ENCODE results near the gene C10orf90. TPM values are rescaled to one million over a fixed set of nuclear protein-coding genes. Genes with fewer than 3 reads are reported as not detected.

C10orf90 gene
- total and polyA plus RNA-seq, 5 donors, result 0.22 TPM; not detected in 4

DNA sequence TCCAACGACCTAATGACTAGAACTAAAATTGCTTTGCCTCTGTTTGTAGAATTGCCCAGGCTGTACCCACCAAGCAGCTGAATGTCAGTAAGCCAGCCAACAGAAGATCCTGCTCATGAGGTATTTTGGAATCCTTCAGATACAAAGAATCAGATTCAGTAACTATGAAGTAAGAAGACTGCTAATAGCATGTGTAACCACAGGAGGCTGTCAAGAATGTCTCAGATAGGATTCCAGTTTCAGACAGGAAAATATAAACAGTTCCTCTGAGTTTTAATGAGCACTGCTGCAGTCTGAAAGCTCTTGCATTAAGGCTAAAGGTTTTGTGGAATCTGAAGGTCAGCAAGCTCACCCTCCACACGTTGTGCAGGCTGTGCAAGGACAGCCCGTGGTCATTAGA lies 169.6 kb downstream of the C10orf90 start:
- H3K4me1 ChIP-seq (ENCODE audit: control insufficient read depth, insufficient read depth, low read length), result no peaks in the 10 kb centered on the region
- H3K27ac ChIP-seq (ENCODE audit: low read length), result no peak overlapping the region
- DNase-seq (no peak), ATAC-seq (no peak)
- H3K27me3 ChIP-seq (ENCODE audit: control insufficient read depth, insufficient read depth), result no peaks in the 10 kb centered on the region
- 63% methylated on average over 3 of the region's 3 CpGs for WGBS
- intact Hi-C loops (cut with DNase I), result loop anchor here in 2 of 4 donors (5.0 to 10.0 kb wide), 2 partner anchors 519 to 526 kb away; no protein-coding TSS in a partner anchor
- H3K9me3 ChIP-seq (ENCODE audit: control insufficient read depth, low read length), result no peaks in the 10 kb centered on the region
- H3K4me3 ChIP-seq (ENCODE audit: low read length), result no peak overlapping the region

DNA sequence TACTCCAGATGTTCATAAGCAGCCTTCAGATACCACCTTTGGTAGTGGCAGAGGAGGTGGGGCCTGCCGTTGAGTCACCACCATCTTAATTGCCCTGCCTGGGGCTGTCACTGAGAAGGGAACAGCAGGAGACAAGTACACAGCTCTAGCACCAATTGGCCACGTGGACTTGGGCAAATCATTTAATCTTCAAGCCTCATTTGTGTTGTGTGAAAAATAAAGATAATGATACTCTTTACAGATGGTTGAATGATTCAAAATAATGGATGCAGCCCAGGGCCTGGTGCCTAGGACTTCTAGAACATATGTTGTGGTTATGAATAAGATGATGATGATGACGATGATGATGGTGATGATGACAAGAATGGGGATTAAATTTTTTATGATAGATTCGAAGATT lies 170.3 kb downstream of the C10orf90 start:
- Histone ChIP-seq H3K9me3 (ENCODE audit: control insufficient read depth, low read length) (no peaks in the 10 kb centered on the region), H3K27ac (ENCODE audit: low read length) (no peak overlapping the region), H3K4me3 (ENCODE audit: low read length) (no peak overlapping the region), H3K4me1 (ENCODE audit: control insufficient read depth, insufficient read depth, low read length) (no peaks in the 10 kb centered on the region), H3K27me3 (ENCODE audit: control insufficient read depth, insufficient read depth) (no peaks in the 10 kb centered on the region)
- 85% methylated on average over 4 of the region's 4 CpGs for WGBS
- DNase-seq (no peak), ATAC-seq (no peak)
- intact Hi-C loops (cut with DNase I), result loop anchor here in 2 of 4 donors (5.0 to 10.0 kb wide), 2 partner anchors 518 to 525 kb away; no protein-coding TSS in a partner anchor

DNA sequence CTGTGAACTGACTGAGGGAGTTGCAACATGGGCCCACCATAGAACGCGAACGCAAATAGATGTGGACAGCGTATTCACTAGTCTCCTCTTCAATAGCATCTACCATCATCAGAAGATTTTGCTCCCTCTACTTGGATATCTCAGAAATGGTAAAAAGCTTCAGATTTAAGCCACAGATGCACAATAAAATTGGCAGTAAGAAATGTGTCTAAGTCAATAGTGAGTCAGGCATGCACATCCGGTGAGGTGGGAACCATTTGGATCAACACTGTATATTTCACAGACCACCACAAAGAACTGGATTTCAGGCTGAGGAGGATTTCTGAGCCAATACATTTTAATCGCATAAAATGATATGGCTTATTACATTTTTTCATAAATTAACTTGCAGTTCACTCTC lies 170.7 kb downstream of the C10orf90 start:
- ATAC-seq (no peak), DNase-seq (no peak)
- H3K27ac ChIP-seq (ENCODE audit: low read length), result no peak overlapping the region
- no peak overlapping the region for H3K4me3 ChIP-seq (ENCODE audit: low read length)
- 97% methylated on average over 6 of the region's 6 CpGs for WGBS
- intact Hi-C loops (cut with DNase I), result loop anchor here in 2 of 4 donors (5.0 to 10.0 kb wide), 2 partner anchors 517 to 525 kb away; no protein-coding TSS in a partner anchor
- H3K4me1 ChIP-seq (ENCODE audit: control insufficient read depth, insufficient read depth, low read length), result no peaks in the 10 kb centered on the region
- no peaks in the 10 kb centered on the region for H3K27me3 ChIP-seq (ENCODE audit: control insufficient read depth, insufficient read depth)
- no peaks in the 10 kb centered on the region for H3K9me3 ChIP-seq (ENCODE audit: control insufficient read depth, low read length)

DNA sequence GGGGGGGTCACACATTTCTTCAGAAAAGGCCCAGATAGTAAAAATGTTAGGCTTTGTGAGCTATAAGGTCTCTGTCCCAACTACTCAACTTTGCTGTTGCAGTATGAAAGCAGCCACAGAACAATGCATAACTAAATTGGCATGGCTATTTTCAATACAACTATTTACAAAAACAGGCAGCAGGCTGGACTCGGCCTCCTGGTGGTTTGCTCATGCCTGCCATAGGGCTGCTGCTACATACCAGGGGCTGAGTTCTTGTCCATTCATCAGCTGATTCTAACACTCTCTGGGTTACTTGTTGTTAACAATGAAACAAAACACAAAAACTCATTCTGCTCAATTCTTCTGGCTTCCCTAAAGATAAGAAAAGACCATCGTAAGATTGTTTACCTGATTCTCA lies 172.8 kb downstream of the C10orf90 start:
- H3K4me1 ChIP-seq (ENCODE audit: control insufficient read depth, insufficient read depth, low read length), result no peaks in the 10 kb centered on the region
- intact Hi-C loops (cut with DNase I), result no loop called here
- no peak for ATAC-seq

DNA sequence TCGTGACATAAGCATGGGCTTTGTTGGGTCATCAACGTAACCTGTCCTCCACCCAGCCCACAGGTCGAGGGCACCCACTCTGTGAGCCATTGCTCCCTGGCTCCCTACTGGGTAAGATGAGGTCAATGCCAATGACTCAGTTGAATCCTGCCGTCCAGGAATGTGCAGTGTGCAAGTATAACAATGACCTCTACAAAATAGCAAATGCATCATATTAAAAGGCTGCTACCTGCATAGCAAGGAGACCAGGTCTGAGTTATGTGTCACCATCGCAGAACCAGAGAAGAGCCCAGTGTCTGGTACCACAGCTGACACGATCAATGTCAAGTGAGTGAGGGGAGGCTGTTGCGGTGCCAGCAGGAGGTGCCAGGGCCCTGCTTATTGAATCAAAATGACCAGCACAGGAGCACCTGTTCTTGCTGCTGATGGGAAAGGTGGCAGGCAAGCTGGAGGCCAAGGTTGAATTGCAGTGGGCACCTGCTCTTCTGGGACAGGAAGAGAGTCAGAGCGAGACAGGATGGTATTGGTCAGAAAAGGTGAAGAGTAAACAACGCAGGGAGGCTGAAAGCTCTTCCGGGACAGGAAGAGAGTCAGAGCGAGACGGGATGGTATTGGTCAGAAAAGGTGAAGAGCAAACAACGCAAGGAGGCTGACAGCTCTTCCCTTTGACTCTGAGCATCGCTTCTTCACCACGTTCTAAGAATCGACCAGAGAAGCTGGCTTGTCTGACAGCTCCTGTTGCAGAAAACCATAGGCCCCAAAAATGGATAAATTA lies 173.5 kb downstream of the C10orf90 start:
- ATAC-seq (no peak), DNase-seq (no peak)
- Histone ChIP-seq H3K27me3 (ENCODE audit: control insufficient read depth, insufficient read depth) (no peaks in the 10 kb centered on the region), H3K9me3 (ENCODE audit: control insufficient read depth, low read length) (no peaks in the 10 kb centered on the region), H3K4me3 (ENCODE audit: low read length) (no peak overlapping the region), H3K4me1 (ENCODE audit: control insufficient read depth, insufficient read depth, low read length) (no peaks in the 10 kb centered on the region), H3K27ac (ENCODE audit: low read length) (no peak overlapping the region)
- WGBS, result 87% methylated on average over 16 of the region's 16 CpGs
- intact Hi-C loops (cut with DNase I), result no loop called here

More for the DNA sequence above, 172.8 kb downstream of the C10orf90 start:
- H3K4me3 ChIP-seq (ENCODE audit: low read length), result no peak overlapping the region
- WGBS, result 80% methylated on average over 2 of the region's 2 CpGs
- H3K27ac ChIP-seq (ENCODE audit: low read length), result no peak overlapping the region
- H3K9me3 ChIP-seq (ENCODE audit: control insufficient read depth, low read length), result no peaks in the 10 kb centered on the region
- DNase-seq, result no peak
- no peaks in the 10 kb centered on the region for H3K27me3 ChIP-seq (ENCODE audit: control insufficient read depth, insufficient read depth)

DNA sequence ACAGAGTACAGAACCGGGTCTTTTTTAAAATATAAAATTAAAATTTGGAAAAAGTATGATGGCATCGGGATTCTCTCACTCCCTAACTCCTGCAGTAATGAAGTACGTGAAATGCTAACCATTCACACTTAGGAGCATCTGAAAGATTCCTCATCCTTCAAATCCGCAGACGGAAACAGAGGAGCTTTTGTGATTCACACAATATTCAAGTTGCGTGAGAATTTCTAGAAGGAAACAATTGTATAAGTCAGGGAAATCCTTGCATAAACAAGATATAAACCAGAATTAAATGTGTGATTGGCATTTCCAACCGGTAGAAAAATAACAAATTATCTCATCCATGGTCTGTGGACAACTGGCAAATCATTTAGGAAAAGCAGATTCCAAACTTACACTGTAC lies 179.0 kb downstream of the C10orf90 start:
- Histone ChIP-seq H3K9me3 (ENCODE audit: control insufficient read depth, low read length) (no peaks in the 10 kb centered on the region), H3K27ac (ENCODE audit: low read length) (no peak overlapping the region), H3K27me3 (ENCODE audit: control insufficient read depth, insufficient read depth) (no peaks in the 10 kb centered on the region), H3K4me1 (ENCODE audit: control insufficient read depth, insufficient read depth, low read length) (no peaks in the 10 kb centered on the region), H3K4me3 (ENCODE audit: low read length) (no peak overlapping the region)
- intact Hi-C loops (cut with DNase I), result no loop called here
- ATAC-seq (no peak), DNase-seq (no peak)
- 50% methylated on average over 7 of the region's 7 CpGs for WGBS

DNA sequence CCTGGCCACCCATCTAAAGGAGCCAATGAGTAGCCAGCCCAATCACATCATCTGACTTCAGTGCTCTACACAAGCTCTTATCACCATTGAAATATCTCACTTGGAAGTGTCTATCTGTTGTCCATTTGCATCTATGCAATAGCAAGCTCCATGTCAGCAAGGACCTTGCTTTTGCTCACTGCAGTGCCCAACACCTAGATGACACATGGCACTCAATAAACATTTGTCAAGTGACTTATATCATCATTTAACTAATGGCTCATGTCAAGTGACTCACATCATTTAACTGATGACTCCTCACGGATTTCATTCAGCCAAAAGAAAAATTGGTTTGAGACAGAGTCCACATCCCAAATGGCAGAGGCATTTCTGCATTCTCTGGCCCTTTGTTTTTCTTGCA lies 189.3 kb downstream of the C10orf90 start:
- intact Hi-C loops (cut with DNase I), result no loop called here
- WGBS, result 84% methylated on average over 1 of the region's 1 CpG
- DNase-seq (no peak), ATAC-seq (no peak)
- Histone ChIP-seq H3K27ac (ENCODE audit: low read length) (no peak overlapping the region), H3K27me3 (ENCODE audit: control insufficient read depth, insufficient read depth) (no peaks in the 10 kb centered on the region), H3K9me3 (ENCODE audit: control insufficient read depth, low read length) (no peaks in the 10 kb centered on the region), H3K4me1 (ENCODE audit: control insufficient read depth, insufficient read depth, low read length) (no peaks in the 10 kb centered on the region), H3K4me3 (ENCODE audit: low read length) (no peak overlapping the region)

DNA sequence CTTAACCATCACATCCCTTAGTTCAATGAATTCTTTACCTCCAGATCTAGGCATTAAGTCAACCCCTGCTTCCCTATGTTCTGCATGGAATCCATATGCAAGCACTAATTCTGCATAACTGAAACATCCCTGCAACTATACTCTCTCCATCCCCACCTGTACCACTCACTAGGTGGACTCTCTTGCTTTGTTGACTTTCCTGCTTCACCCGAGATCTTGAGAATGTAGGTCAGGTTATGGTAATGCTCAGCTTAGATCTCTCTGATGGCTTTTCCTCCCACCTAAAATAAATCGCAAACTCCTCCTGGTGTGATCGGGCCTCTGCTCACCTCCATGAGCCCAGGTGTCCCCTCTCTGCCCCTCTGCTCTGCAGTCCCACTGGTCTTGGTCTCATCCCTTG lies 189.8 kb downstream of the C10orf90 start:
- intact Hi-C loops (cut with DNase I), result no loop called here
- no peak for ATAC-seq
- Histone ChIP-seq H3K9me3 (ENCODE audit: control insufficient read depth, low read length) (no peaks in the 10 kb centered on the region), H3K27me3 (ENCODE audit: control insufficient read depth, insufficient read depth) (no peaks in the 10 kb centered on the region), H3K27ac (ENCODE audit: low read length) (no peak overlapping the region), H3K4me1 (ENCODE audit: control insufficient read depth, insufficient read depth, low read length) (no peaks in the 10 kb centered on the region), H3K4me3 (ENCODE audit: low read length) (no peak overlapping the region)
- no peak for DNase-seq
- 95% methylated on average over 3 of the region's 3 CpGs for whole genome bisulfite sequencing

DNA sequence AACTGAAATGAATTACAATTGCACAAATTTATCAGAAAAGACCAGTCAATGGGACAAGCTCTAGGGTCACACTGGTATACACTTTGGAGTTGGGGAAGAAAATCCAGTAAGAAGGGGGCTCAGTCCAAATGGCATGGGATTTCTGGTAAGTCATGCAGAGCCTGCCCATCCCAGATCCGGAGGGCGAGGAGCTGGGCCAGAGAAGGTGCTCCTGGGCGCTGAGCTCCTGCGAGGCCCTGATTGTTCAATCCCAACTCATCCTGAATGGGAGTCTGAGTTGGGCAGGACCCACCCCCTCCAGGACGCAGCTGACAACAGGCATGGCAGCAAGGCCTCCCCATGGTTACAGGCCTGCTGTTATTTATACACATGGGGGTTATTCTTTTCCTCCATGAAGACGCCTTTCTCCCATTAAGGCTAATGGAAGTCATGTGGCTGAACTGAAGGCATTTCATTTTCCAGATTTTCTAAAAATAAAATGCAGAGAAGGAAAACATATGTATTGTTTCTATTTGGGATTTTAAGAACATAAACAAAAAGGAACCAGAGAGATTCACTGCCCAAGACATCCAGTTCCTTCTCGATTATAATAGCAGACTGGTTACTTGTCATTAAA lies 191.1 kb downstream of the C10orf90 start:
- Histone ChIP-seq H3K27me3 (ENCODE audit: control insufficient read depth, insufficient read depth) (no peaks in the 10 kb centered on the region), H3K4me3 (ENCODE audit: low read length) (no peak overlapping the region), H3K9me3 (ENCODE audit: control insufficient read depth, low read length) (no peaks in the 10 kb centered on the region), H3K4me1 (ENCODE audit: control insufficient read depth, insufficient read depth, low read length) (no peaks in the 10 kb centered on the region), H3K27ac (ENCODE audit: low read length) (no peak overlapping the region)
- intact Hi-C loops (cut with DNase I), result no loop called here
- DNase-seq, result no peak
- WGBS, result 90% methylated on average over 7 of the region's 7 CpGs
- ATAC-seq, result no peak

DNA sequence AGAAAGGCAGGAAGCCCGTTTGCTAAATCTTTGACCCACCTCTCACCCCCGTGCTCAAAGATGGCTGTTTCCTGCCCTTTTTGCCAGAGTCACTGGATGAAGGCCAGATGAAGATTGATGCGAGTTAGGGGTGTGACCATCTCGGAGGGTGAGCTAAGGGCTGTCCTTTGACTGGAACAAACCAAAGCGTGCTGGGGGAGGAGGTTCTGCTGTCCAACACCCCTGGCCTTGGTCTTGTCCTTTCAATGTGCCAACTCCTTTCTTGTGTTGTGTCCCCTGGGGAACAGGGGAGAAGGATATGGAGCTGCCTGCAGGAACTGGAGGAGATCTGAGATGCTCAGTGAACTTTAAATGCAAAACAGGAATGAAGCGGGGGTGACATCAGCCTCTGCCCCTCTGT lies 191.9 kb downstream of the C10orf90 start:
- 47% methylated on average over 6 of the region's 6 CpGs for WGBS
- ATAC-seq (no peak), DNase-seq (no peak)
- H3K4me1 ChIP-seq (ENCODE audit: control insufficient read depth, insufficient read depth, low read length), result no peaks in the 10 kb centered on the region
- H3K4me3 ChIP-seq (ENCODE audit: low read length), result no peak overlapping the region
- H3K27ac ChIP-seq (ENCODE audit: low read length), result no peak overlapping the region
- H3K27me3 ChIP-seq (ENCODE audit: control insufficient read depth, insufficient read depth), result no peaks in the 10 kb centered on the region
- intact Hi-C loops (cut with DNase I), result no loop called here
- H3K9me3 ChIP-seq (ENCODE audit: control insufficient read depth, low read length), result no peaks in the 10 kb centered on the region

DNA sequence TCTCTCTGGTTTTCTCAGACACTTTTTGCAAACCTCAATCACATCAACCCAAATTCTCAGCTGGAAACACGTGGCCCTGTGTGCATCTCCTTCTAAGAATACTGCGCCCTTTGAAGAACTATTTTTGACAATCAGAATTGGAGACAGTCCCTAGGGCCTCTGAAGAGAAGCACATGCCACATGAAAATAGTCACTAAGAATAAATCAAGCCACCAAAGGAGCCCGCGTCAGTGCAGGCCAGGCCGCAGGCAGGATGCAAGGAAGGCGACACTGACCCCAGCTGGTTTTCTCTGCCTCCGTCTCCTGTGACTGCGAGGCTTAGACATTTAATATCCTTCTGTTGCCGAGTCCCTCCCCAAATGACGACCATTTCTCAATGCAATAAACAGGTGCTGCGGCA lies 194.2 kb downstream of the C10orf90 start:
- intact Hi-C loops (cut with DNase I), result no loop called here
- no peak for ATAC-seq
- H3K4me3 ChIP-seq (ENCODE audit: low read length), result no peak overlapping the region
- H3K27ac ChIP-seq (ENCODE audit: low read length), result no peak overlapping the region
- DNase-seq, result no peak
- no peaks in the 10 kb centered on the region for H3K4me1 ChIP-seq (ENCODE audit: control insufficient read depth, insufficient read depth, low read length)
- no peaks in the 10 kb centered on the region for H3K27me3 ChIP-seq (ENCODE audit: control insufficient read depth, insufficient read depth)
- H3K9me3 ChIP-seq (ENCODE audit: control insufficient read depth, low read length), result no peaks in the 10 kb centered on the region
- WGBS, result 53% methylated on average over 11 of the region's 11 CpGs

Data from right cardiac atrium (tissue), 5 donors.